Fibroblast of peridontal ligament (primary cell): Measurements from ENCODE around the gene PKIB.

ENCODE experiments used
- DNase-seq: peaks from one replicate; pipeline ENCODE4 v3.0.0-alpha.2; 2010; ENCODE audit errors: extremely low read depth

The PKIB gene

GRCh38 chr6:122709922-122710512 lies 99.8 kb downstream of the PKIB start:
- DNase-seq: no peak

DNA sequence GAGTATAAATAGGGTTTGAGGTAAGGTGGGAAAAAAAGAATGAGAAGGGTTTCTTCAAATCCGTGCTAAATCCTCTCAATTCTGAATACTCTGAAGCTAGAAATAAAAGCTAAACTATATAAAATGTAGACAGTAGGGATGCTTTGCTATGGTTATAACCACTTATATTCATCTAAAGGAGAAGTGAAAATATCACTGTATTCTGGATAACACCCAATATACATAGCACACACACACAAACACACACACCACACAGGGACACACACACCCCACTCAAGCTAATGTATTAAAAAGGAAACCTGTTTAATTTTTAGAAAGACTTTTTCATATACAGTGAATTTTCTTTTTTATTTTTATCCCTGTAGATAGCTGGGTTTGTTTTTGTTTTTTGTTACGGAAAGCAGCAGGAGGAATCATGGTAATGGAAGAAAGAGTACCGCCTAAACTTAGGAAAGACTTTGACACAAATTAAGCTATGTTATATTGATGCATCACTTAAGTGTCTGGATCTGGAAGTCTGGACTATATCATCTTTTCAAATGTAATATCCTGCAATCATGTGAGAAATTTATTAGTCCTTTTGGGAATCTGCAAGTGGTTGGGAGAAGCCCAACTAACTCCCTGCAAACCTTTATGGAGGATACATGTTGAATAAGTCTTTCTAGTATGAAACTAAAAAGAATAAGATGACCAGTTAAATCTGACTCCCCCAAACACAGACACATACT lies 100.9 kb downstream of the PKIB start:
- DNase-seq: no peak

- no peak for DNase-seq
Observed at GRCh38 chr6:122712093-122712447, 101.9 kb downstream of the PKIB start.

DNA sequence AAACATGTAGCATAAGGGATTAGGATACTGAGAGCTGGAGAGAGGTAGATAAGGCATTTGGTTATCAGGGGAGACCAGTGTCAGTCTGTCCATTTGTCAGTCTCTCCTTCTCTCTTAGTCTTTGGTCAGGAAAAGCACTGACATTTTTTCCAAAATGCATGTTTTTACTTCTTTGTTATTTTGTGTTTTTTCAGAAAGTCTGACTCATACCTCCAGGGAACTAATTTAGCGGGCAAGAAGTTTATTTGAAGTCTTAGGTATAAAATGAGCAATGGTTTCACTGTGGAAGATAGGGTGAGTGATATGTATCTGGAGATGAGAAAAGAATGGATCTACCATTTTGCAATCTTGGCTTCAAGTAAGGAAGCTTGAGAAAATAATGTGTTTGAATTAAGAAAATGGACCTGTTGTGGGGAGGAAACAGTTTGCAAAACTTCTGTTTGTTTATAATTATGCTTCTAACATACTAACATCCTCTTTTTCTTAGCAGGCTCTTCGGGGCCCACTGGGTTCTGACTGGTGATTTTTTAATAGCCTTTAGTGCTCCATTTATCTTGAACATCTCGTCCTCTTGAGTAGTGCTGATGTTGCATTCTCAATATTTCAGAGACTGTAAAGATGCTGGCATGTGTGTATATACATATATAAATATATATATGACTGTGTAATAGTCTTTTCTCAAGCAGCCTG lies 102.4 kb downstream of the PKIB start:
- DNase-seq: peak; percentile 74

DNA sequence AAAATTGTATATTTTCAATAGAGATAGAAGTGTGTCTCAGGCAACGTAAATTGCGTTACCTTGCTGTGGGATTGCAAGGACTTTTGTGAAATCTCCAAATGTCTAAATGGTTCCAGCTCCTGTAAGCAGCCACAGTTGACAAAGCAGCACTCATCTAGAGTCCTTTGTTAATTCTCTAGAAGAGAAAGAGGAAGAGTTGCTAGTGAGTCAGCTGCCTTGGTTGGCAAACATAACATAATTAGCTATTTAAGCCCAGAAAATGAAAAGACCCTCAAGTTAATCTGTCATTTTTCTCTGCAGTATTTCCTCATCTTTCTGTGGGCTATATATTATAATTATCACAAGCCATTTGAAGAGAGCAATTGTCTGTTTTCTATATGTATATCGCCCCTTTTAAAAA lies 102.9 kb downstream of the PKIB start:
- no peak for DNase-seq

DNA sequence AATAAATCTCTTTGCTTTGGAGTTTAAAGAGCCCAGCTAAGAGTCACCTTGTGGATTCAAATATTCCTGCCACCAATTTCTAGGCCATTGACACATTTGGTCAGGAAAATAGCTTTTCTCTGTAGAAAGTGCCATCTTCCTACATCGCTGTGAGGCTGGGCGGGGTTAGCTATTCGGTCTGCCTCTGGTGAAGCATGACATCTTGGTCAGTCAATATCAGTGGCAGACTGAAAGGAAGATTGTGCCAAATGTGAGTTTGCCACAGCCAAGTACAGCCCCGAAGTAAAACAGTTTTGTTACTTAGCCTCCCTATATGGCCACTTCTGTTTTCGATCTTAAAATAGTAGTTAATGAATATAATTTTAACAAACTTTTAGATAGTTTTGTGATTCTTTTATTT lies 103.9 kb downstream of the PKIB start:
- no peak for DNase-seq

GRCh38 chr6:122715725-122716124 lies 105.5 kb downstream of the PKIB start:
- peak; percentile 62 for DNase-seq

GRCh38 chr6:122717350-122717749 lies 107.1 kb downstream of the PKIB start:
- peak; percentile 70 for DNase-seq

DNA sequence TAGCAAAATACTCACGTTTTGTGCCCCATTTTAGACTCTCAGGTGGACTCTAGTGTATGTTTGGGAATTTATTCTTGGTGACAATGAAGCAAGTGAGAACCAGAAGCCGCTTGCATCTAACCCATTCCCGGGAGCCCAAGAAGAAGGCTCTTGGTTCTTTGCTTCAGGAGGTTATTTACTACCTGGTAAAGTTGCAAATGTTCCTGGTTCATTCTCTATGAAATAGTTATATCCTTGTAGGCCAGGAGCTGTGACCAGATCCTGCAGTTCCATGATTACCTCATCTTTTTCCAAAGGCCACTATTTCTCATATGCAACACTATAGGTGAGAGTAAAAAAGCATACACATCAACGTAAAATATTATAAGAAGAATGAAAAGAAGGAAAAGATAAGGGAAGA lies 108.4 kb downstream of the PKIB start:
- DNase-seq: no peak

DNA sequence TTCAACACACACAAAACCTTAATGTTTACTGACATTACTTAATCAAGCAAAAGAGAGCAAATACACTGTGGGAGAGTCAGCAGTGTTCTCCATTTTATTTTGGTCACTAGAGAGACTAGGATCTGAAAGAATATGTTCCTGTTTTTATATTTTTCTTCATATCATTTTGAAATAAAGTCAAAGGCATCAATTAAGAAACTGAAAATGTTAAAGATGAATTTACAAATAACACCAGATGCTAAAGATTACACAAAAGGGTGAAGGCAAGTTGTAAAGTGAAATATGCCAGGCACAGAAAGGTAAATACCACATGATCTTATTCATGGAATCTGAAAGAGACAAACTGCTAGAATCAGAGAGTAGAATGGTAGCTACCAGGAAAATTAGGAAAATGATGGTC lies 109.0 kb downstream of the PKIB start:
- no peak for DNase-seq

GRCh38 chr6:122722746-122723145 lies 112.5 kb downstream of the PKIB start:
- DNase-seq: peak; percentile 45

- peak; percentile 43 for DNase-seq
Observed at GRCh38 chr6:122726649-122727048, 116.4 kb downstream of the PKIB start.

DNA sequence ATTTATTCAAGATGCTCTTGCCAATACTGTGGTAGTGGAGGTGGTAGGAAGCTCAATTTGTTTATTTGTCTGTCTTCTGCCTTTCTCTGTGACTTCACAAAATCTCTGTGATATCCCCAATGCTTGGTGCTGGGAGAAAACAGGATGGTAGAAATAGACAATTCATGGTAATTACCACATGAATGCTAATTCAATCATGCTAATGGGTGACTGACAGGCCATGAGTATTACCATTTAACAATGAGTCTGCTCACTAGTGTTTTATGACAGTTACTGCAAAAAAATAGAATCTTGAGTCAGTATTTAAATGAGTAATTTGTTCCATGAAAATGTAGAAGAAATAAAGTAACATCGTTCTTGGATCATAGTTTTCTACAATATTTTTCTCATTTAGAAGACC lies 117.0 kb downstream of the PKIB start:
- no peak for DNase-seq

DNA sequence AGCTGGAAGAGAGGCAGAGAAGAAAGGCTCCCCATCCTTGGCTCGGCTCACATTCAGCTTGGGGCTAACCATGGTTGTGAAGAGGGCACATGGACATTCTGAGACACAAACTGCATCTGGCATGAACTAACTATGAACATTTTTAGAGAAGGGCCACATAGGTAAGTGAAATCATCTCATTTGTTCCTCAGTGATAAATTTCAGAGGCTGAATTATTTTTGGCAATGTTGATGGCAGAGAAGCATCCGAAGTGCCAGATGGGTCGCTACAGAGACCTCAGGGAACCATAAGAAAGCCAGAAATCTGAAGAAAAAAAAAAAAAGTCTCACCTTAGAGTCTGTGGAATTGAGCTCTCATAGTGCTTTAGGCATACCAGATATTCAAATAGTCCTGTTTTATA lies 120.1 kb downstream of the PKIB start:
- no peak for DNase-seq

DNA sequence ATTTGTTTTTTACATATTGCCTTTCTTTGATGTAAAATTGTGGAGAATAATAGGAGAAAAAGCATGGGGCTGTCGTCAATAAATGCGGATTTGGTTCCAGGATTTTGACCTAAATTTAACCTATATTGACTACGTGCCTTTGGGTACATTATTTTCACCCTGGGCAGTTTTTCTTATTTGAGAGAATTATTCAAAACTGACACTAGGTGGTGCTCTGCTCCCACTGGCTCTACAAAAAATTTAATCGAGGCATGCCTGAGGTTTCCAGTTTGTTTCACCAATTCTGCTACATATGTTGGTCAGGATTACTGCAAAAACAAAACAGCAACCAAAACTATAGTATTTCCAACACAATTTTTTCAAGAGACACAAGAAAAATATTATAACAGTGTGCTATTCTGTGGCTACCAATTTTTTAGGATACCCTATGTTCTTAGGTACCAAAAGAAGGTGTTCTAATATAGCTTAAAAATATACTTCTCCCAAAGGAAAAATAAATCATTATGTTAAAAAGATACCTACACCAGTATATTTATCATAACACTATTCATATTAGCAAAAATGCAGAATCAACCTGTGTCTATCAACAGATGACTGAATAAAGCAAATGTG lies 120.7 kb downstream of the PKIB start:
- DNase-seq: peak; percentile 75

GRCh38 chr6:122733259-122733658 lies 123.1 kb downstream of the PKIB start:
- DNase-seq: no peak

DNA sequence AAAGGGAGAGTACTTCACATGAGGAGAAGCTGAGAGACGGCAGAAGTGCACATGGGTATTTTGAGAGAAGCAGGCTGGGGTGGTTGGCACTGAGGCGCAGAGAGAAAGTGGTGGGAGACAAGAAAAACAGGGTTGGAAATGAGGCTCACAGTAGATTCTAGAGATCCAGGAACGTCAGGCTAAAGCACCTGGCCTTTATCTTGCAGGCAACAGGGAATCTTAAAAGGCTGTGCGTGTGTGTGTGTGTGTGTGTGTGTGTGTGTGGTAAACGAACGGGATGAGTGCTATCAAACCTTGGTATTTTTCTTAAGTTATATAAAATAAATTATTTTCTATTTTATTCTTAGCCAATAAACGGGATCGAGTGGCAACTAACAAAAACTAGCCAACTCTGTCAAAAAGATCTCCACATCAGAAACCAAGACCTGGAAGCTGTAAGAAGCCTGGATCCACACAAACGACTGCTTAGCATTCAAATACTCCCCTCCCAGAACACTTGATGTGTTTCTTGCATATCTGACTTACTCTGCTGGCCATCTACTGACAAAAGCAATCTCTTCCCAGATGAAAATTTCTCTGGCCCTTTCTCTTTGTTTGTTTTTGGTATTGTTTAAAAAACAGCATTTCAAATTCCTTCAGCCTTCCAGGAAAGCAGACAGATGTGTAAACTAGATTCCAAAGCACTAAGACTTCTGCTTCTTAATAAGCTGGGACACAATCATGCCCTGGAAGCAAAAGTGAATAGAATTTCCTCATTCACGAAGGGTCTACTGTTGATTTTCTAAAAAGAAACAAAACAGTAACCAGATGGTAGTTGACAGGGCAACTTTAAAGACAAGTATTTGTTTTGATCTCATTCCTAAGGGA lies 124.6 kb downstream of the PKIB start:
- no peak for DNase-seq

DNA sequence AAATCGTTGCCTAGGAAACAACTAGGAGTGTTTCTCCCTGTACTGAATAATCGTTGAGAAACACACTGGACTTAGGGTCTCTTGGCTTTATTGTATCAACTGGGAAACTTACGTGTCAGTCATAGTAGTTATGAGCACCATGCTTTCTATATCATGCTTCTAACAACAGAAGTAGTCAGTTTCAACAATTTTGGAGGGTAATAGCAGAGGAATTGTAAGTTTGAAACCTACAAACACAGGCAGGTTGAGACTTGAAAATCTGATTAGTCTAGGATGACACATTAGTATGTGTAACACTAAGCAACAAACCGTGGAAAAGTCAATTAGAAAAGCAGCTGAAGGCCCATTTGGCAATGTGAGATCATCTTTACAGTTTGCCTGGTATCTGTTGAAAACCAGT lies 125.4 kb downstream of the PKIB start:
- DNase-seq: no peak

DNA sequence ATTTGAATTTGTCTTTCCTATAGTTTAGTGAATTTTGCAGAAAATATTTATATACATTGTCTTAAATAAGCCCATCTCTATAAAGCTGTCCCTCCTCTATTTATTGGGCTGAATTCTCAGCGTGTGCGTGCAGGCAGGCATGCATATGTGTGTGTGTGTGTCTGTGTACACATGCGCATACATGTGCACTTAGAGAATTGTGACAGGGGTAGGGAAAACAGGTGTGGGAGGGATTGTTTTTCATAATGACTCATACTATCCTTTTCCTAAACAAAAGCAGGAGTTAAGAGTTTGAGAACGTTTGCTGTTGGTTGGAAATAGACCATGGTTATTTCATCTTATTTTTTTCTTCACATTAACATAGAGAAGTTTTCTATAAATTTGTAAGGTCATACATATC lies 126.0 kb downstream of the PKIB start:
- DNase-seq: no peak

DNA sequence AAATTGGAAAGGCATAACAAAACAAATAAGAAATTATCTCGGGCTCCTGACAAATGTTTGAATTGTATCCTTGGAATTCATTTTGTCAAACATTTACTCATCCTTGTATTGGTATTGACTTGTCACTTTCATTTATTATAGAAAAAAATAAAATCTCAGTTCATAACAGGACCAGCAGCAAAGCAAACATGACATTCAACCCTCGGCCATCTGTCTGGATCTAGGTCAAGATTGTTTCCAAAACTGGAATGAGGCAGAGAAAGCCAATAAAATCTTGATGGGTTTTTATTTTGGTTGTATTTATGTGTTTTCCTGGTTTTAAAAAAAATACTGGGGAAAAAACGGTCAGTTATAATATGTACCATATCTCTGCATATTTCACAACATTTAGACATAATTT lies 126.4 kb downstream of the PKIB start:
- DNase-seq: no peak

DNA sequence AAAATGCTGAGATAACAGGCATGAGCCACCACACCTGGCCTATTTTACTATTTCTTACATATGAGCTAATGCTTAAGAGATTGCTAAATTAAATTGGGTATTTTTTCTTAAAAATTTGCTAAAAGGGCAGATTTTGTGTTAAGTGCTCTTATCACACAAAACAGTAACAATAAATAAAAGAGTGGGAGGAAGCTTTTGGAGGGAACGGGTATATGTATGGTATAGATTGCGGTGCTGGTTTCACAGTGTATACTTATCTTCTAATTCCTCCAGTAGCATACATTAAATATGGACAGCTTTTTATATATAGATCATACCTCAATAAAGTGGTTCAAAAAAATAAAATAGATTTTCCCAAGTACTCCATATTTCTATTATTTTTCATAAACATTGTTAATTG lies 129.9 kb downstream of the PKIB start:
- DNase-seq: no peak

DNA sequence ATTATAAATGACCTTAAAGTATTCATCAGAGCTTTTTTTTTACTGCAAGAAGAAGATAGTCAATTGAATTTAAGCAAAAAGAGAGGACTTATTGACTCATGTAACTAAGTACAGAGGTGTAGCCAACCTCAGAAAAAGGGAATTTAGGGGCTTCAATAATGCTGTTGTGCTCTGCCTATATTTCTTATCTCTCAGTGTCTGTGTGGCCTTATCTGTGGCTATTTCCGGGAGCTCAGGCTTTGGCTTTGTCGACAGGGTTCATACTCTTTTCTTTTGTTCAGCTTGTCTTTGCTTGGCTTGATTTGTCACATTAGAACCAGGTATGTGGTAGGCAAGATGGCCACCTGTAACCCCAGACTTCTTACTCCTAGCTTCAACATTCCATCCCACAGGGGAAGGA lies 130.7 kb downstream of the PKIB start:
- DNase-seq: no peak
